ENCODE results near the gene WIPF1. TPM values are rescaled to one million over a fixed set of nuclear protein-coding genes. Genes with fewer than 3 reads are reported as not detected.

Gene WIPF1
- total RNA-seq, 2 experiments from 2014 or later: 357 to 390 TPM

DNA sequence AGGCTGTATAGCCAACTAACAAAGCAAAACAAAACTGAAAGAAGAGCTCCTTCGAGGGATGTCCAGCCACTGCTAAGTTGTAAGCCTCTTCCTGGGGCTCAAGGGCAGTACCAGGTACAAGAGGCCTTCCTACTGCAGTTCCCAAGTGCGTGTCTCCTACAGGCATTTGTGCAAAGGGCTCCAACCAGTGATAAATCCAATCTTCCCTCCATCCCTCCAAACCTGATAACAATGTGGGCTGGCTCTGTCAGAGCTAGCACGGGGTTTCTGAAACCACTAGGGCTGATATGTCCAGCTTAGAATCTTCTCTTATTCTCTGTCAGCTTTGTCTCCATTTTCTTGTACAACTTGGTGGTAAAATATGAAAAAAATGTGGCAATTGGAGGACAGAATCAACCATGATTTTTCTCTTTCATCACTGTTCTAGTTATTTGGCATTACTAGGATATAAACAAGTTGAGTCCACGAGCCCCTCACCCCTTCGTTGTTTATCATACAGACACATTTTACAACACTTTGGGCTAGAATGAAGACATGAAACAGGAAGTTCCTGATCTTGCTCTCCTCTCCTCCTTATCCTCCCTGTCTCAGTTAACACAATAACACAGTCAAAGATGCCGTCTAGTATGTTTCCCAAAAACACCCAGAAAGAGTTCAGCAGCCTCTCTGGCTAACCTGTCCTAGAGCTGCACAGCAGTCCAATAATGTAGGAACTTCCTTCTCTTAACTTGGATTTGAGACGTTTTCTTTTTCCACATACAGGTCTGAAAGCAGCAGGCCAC, 35.4 kb upstream of the WIPF1 start:
- POLR2A ChIA-PET: interaction anchor here (0.6 to 5.7 kb wide), 15 partner anchors 10 to 238 kb away, joined by 3 to 186 read pairs (median 5); partner anchors contain the start of gene WIPF1
- CTCF ChIA-PET: interaction anchor here (0.8 to 6.6 kb wide), 19 partner anchors 9 to 62 kb away, joined by 3 to 81 read pairs (median 10); partner anchors contain the start of gene WIPF1

DNA sequence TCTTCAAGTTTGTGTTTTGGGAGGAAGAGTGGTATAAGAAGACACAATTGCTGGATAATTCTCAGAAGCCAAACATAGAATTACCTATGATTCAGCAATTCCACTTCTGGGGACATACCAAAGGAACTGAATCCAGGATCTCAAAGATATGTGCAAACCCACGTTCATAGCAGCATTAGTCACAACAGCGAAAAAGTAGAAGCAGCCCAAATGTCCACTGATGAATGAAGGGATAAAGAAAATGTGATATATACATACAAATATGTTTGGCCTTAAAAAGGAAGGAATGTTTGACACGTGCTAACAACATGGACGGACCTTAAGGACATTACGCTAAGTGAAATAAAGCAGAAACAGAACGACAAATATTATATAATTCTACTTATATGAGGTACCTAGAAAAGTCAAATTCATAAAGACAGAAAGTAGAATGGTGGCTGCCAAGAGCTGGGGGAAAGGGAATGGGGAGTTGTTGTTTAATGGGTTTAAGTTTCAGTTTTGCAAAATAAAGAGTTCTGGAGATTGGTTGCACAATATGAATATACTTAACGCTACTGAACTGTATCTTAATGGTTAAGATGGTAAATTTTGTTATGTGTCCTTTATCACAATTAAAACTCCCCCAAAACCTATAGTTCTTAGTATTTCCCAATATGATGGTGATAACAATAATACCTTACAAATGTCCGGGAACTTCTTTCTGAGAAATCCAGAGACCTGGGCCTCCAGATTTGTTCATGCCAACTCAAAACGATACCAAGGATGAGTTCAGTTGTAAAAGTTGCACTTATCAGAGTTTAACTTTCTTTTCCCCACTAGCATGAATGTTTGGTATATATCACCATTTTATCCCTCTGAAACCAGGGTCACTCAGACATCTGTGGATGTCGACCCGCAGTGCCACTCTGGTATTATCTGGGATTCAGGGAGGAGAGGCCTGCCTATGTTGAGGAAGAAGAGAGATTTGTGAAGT, 33.7 kb upstream of the WIPF1 start:
- CTCF ChIA-PET: interaction anchor here (1.1 to 3.7 kb wide), 3 partner anchors 34 to 57 kb away, joined by 5 to 24 read pairs (median 15); partner anchors contain the start of gene WIPF1
- H3K27ac Mint-ChIP-seq: peak overlapping the region; percentile 93
- H3K4me1 Mint-ChIP-seq (ENCODE audit: low read depth): peaks cover 74% of the 10 kb centered on the region
- peak overlapping the region; percentile 85 for H3K4me3 Mint-ChIP-seq
- ATAC-seq (no peak), DNase-seq (no peak)
- H3K27me3 Mint-ChIP-seq (ENCODE audit: low read depth): no peaks in the 10 kb centered on the region
- H3K9me3 Mint-ChIP-seq (ENCODE audit: insufficient read depth): no peaks in the 10 kb centered on the region
- POLR2A ChIA-PET: interaction anchor here (1.0 to 5.7 kb wide), 3 partner anchors 10 to 51 kb away, joined by 4 to 55 read pairs (median 6); partner anchors contain the start of gene WIPF1
- H3K36me3 Mint-ChIP-seq (ENCODE audit: low read depth): peaks cover 72% of the 10 kb centered on the region

More for the DNA sequence above, 35.4 kb upstream of the WIPF1 start:
- no peaks in the 10 kb centered on the region for H3K27me3 Mint-ChIP-seq (ENCODE audit: low read depth)
- peak overlapping the region; percentile 93 for H3K27ac Mint-ChIP-seq
- H3K4me1 Mint-ChIP-seq (ENCODE audit: low read depth): peaks cover 71% of the 10 kb centered on the region
- peak overlapping the region; percentile 85 for H3K4me3 Mint-ChIP-seq
- DNase-seq: no peak
- H3K9me3 Mint-ChIP-seq (ENCODE audit: insufficient read depth): no peaks in the 10 kb centered on the region
- peak; percentile 34 for ATAC-seq
- H3K36me3 Mint-ChIP-seq (ENCODE audit: low read depth): peaks cover 60% of the 10 kb centered on the region

DNA sequence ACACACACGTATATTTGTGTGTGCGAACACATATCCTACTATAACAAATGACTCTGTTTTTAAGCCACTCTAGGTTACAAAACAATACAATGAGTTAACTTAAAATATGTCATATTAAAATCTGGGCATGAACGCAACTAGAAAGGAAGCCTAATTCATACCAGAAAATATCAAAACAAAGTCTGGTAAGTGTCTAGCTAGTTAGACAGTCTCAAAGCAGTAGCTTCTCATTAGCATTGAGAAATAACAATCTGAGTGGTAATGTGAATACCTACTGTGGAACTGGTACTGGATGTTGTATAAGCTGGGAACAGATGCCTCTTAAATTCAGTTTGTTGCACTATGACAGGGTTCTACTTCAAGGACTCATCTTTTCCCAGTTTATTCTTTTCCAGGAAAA, 32.5 kb upstream of the WIPF1 start:
- H3K9me3 Mint-ChIP-seq (ENCODE audit: insufficient read depth): no peaks in the 10 kb centered on the region

DNA sequence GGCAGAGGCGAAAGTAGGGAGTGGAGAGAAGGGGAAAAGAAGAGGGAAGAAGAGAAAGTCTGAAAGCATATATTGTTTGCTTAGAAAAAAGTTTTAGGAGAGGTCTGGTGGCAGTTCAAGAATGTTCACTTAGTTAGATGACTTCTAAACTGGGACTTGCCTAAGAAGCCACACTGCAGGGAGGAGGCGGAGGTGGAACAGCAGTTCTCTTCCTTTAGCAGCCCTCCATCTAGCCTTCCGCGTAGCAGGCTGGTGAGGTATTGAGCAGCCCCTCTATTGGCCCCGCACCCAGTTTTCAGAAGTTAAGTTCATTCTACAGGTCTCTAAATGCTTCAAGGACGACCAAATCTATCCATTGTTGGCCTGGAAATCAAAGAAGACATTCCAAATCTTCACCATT, 31.9 kb upstream of the WIPF1 start:
- ChIA-PET CTCF (interaction anchor here (0.6 to 3.7 kb wide), 4 partner anchors 10 to 58 kb away, joined by 3 to 24 read pairs (median 4); no protein-coding TSS in a partner anchor), POLR2A (interaction anchor here (0.7 to 2.1 kb wide), 4 partner anchors 9 to 32 kb away, joined by 3 to 6 read pairs (median 4); partner anchors contain the start of gene WIPF1)
- Mint-ChIP-seq H3K27me3 (ENCODE audit: low read depth) (no peaks in the 10 kb centered on the region), H3K4me1 (ENCODE audit: low read depth) (peaks cover 71% of the 10 kb centered on the region), H3K4me3 (peak overlapping the region; percentile 85), H3K27ac (peak overlapping the region; percentile 73), H3K36me3 (ENCODE audit: low read depth) (peaks cover 84% of the 10 kb centered on the region), H3K9me3 (ENCODE audit: insufficient read depth) (no peaks in the 10 kb centered on the region)
- ATAC-seq (no peak), DNase-seq (no peak)

More for the DNA sequence above, 32.5 kb upstream of the WIPF1 start:
- peaks cover 72% of the 10 kb centered on the region for H3K4me1 Mint-ChIP-seq (ENCODE audit: low read depth)
- POLR2A ChIA-PET: interaction anchor here (0.6 to 2.1 kb wide), 3 partner anchors 9 to 32 kb away, joined by 3 to 6 read pairs (median 4); partner anchors contain the start of gene WIPF1
- H3K4me3 Mint-ChIP-seq: peak overlapping the region; percentile 85
- H3K27ac Mint-ChIP-seq: peak overlapping the region; percentile 73
- ATAC-seq: no peak
- H3K27me3 Mint-ChIP-seq (ENCODE audit: low read depth): no peaks in the 10 kb centered on the region
- H3K36me3 Mint-ChIP-seq (ENCODE audit: low read depth): peaks cover 81% of the 10 kb centered on the region
- DNase-seq: no peak
- CTCF ChIA-PET: interaction anchor here (0.6 to 3.7 kb wide), 6 partner anchors 15 to 58 kb away, joined by 3 to 24 read pairs (median 3); partner anchors contain the start of gene WIPF1

DNA sequence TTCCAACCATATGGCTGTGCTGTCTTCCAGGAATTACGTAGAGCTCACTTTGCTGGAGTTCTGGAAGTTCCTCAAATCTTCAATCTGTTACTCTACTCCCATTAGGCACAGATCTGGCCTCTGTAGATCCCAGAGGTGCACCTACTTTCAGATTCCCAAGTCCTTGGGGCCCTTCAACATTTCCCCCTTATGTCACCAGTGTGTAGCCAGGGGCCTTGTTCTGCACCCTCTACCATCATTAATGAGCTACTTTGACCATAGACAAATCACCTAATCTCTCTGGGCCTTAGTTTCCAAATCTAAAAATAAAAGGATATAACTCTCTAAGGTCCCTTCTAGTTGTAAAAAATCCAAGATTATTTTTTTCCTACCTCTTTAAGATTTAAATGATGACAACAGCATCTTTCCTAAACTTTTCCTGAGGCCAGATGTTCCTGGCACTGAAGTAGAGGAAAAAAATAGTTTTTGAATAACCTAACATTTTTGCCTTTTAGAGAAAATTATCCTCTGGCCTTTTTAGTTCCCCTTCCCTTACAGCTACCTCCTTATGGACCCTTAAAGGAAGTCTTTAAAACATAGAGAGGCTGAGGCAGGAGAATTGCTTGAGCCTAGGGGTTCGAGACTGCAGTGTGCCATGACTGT, 31.0 kb upstream of the WIPF1 start:
- H3K27ac Mint-ChIP-seq: no peak overlapping the region
- ATAC-seq (no peak), DNase-seq (no peak)
- no peaks in the 10 kb centered on the region for H3K9me3 Mint-ChIP-seq (ENCODE audit: insufficient read depth)
- peaks cover 88% of the 10 kb centered on the region for H3K36me3 Mint-ChIP-seq (ENCODE audit: low read depth)
- CTCF ChIA-PET: interaction anchor here (0.5 to 3.7 kb wide), 8 partner anchors 10 to 166 kb away, joined by 3 to 24 read pairs (median 3); no protein-coding TSS in a partner anchor
- H3K4me3 Mint-ChIP-seq: no peak overlapping the region
- peaks cover 79% of the 10 kb centered on the region for H3K4me1 Mint-ChIP-seq (ENCODE audit: low read depth)
- POLR2A ChIA-PET: interaction anchor here (0.7 to 2.0 kb wide), 4 partner anchors 10 to 32 kb away, joined by 3 to 5 read pairs (median 4); partner anchors contain the start of gene WIPF1
- H3K27me3 Mint-ChIP-seq (ENCODE audit: low read depth): no peaks in the 10 kb centered on the region

DNA sequence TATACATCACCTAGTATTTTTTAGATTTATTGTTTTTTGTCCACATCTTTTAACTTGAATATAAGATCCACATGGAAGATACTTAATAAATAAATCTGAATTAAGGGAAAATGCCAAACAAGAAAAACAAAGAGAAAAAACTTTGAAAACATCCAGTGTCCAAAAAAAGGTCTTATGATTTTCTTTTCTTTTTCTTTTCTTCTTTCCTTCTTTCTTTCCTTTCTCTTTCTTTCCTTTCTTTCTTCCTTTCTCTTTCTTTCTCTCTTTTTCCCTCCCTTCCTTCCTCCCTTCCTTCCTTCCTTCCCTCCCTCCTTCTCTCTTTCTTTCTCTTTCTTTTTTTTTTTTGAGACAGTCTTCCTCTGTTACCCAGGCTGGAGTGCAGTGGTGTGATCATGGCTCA, 29.6 kb upstream of the WIPF1 start:
- ATAC-seq: no peak
- Mint-ChIP-seq H3K4me3 (no peak overlapping the region), H3K9me3 (ENCODE audit: insufficient read depth) (no peaks in the 10 kb centered on the region), H3K27me3 (ENCODE audit: low read depth) (no peaks in the 10 kb centered on the region), H3K4me1 (ENCODE audit: low read depth) (peaks cover 83% of the 10 kb centered on the region), H3K36me3 (ENCODE audit: low read depth) (peaks cover 82% of the 10 kb centered on the region), H3K27ac (peak overlapping the region; percentile 35)
- CTCF ChIA-PET: interaction anchor here (1.0 to 1.7 kb wide), 4 partner anchors 11 to 61 kb away, joined by 3 to 8 read pairs (median 3); no protein-coding TSS in a partner anchor
- POLR2A ChIA-PET: interaction anchor here (0.5 to 5.0 kb wide), 6 partner anchors 11 to 60 kb away, joined by 3 to 28 read pairs (median 4); partner anchors contain the start of gene WIPF1
- no peak for DNase-seq

DNA sequence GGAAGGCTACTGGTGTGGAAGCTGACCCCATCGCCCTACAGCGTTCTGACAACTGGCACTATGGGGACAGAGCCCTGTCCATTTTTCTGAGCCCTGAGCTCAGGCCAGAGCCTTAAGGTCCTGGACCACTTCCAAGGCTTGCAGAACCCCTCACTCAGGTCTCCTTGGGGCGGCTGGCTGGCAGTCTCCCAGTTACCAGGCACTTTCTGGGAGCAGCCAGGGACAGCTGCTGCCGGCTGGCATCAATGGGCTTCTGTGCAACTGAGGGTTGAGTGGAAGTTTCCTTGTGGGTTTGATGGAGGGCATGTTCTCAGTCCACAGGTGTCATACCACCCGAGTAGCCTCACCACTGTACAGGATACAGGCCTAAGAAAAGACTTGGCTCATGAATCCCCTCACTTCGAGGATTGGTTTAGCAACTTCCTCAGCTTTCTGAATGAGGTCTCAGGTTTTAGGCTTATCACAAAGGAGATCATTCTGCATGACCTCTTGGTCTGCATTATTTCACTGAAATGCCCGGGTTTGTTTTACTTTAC, 27.4 kb upstream of the WIPF1 start:
- ChIA-PET CTCF (interaction anchor here (0.8 to 3.9 kb wide), 3 partner anchors 9 to 62 kb away, joined by 3 to 27 read pairs (median 20); no protein-coding TSS in a partner anchor), POLR2A (interaction anchor here (0.5 to 5.0 kb wide), 3 partner anchors 13 to 31 kb away, joined by 3 to 28 read pairs (median 5); partner anchors contain the start of gene WIPF1)
- DNase-seq (no peak), ATAC-seq (no peak)
- no peaks in the 10 kb centered on the region for H3K9me3 Mint-ChIP-seq (ENCODE audit: insufficient read depth)
- H3K36me3 Mint-ChIP-seq (ENCODE audit: low read depth): peaks cover 74% of the 10 kb centered on the region
- peak overlapping the region; percentile 36 for H3K27ac Mint-ChIP-seq
- H3K4me3 Mint-ChIP-seq: no peak overlapping the region
- peaks cover 74% of the 10 kb centered on the region for H3K4me1 Mint-ChIP-seq (ENCODE audit: low read depth)
- no peaks in the 10 kb centered on the region for H3K27me3 Mint-ChIP-seq (ENCODE audit: low read depth)

DNA sequence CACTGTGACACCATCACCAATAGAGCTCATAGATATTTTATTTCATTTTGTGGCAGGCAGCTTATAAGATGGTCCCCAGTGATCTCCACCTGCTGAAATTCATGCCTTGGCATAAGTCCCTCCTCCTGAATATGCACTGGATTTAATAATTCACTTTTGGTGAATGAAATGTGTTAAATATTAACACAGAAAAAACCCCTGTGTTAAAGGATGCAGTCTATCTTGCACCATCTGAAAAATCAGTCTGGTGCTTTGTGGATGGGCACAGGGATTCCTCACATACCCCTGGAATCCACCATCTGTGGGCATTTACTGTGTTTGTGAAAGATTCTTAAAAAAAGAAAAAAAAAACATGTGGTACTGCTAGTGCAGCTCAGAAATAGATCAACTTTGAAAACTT, 26.1 kb upstream of the WIPF1 start:
- ATAC-seq (no peak), DNase-seq (no peak)
- Mint-ChIP-seq H3K9me3 (ENCODE audit: insufficient read depth) (no peaks in the 10 kb centered on the region), H3K36me3 (ENCODE audit: low read depth) (peaks cover 71% of the 10 kb centered on the region), H3K4me3 (no peak overlapping the region), H3K4me1 (ENCODE audit: low read depth) (peaks cover 72% of the 10 kb centered on the region), H3K27me3 (ENCODE audit: low read depth) (no peaks in the 10 kb centered on the region), H3K27ac (peak overlapping the region; percentile 55)
- ChIA-PET POLR2A (interaction anchor here (1.0 to 5.0 kb wide), 4 partner anchors 9 to 27 kb away, joined by 4 to 28 read pairs (median 10); partner anchors contain the start of gene WIPF1), CTCF (interaction anchor here (0.7 to 3.9 kb wide), 11 partner anchors 11 to 64 kb away, joined by 3 to 27 read pairs (median 4); partner anchors contain the start of gene WIPF1)

DNA sequence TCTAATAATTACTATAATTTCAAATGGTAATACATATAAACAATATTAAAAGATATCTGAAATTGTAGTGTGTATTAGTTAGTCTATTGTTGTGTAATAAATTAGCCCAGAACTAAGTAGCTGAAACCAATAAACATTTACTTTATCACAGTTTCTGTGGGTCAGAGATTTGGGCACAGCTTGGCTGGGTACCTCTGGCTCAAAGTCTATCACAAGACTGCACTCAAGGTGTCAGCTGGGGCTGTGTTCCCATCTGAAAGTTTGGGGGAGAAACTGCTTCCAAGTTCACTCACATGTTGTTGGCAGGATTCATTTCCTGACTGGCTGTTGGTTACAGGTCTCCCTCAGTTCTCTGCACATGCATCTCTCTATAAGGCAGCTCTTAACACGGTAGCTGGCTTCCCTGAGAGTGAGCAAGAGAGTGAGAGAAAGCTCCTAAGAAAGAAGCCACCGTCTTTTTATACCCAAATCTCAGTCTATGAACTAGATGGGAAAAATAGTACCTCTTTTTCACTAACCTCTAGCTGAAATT, 25.6 kb upstream of the WIPF1 start:
- no peak for ATAC-seq
- H3K27ac Mint-ChIP-seq: peak overlapping the region; percentile 26
- H3K36me3 Mint-ChIP-seq (ENCODE audit: low read depth): peaks cover 70% of the 10 kb centered on the region

DNA sequence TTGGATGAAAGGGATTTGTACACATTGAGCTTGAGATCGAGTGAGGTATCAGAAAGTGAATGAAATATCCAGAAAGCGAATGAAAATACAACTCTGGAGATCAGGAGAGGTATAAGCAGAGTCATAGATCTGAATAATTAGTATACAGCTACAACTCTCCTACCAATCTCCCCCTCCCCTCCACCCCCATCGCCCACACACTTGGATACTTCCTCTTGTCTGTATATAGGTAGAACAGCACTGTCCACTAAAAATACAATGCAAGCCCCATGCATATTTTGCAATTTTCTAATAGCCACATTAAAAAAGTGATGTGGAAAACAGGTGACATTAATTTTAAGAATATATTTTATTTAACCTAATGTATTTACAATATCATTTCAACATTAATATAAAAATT, 23.7 kb upstream of the WIPF1 start:
- POLR2A ChIA-PET: interaction anchor here (0.7 to 1.1 kb wide), 4 partner anchors 9 to 27 kb away, joined by 3 to 6 read pairs (median 4); no protein-coding TSS in a partner anchor
- no peaks in the 10 kb centered on the region for H3K27me3 Mint-ChIP-seq (ENCODE audit: low read depth)
- H3K4me1 Mint-ChIP-seq (ENCODE audit: low read depth): peaks cover 71% of the 10 kb centered on the region

More for the DNA sequence above, 25.6 kb upstream of the WIPF1 start:
- Mint-ChIP-seq H3K9me3 (ENCODE audit: insufficient read depth) (no peaks in the 10 kb centered on the region), H3K4me1 (ENCODE audit: low read depth) (peaks cover 71% of the 10 kb centered on the region), H3K4me3 (no peak overlapping the region), H3K27me3 (ENCODE audit: low read depth) (no peaks in the 10 kb centered on the region)
- ChIA-PET CTCF (interaction anchor here (0.7 to 3.9 kb wide), 11 partner anchors 10 to 64 kb away, joined by 3 to 27 read pairs (median 4); partner anchors contain the start of gene WIPF1), POLR2A (interaction anchor here (0.8 to 5.0 kb wide), 5 partner anchors 9 to 26 kb away, joined by 3 to 28 read pairs (median 6); partner anchors contain the start of gene WIPF1)
- DNase-seq: no peak

More for the DNA sequence above, 23.7 kb upstream of the WIPF1 start:
- ATAC-seq (no peak), DNase-seq (no peak)
- H3K4me3 Mint-ChIP-seq: no peak overlapping the region
- peak overlapping the region; percentile 14 for H3K27ac Mint-ChIP-seq
- CTCF ChIA-PET: interaction anchor here (0.7 to 1.6 kb wide), 6 partner anchors 11 to 68 kb away, joined by 3 read pairs; no protein-coding TSS in a partner anchor
- peaks cover 68% of the 10 kb centered on the region for H3K36me3 Mint-ChIP-seq (ENCODE audit: low read depth)
- no peaks in the 10 kb centered on the region for H3K9me3 Mint-ChIP-seq (ENCODE audit: insufficient read depth)

Measured in activated CD8-positive, alpha-beta T cell treated with anti-CD3 and anti-CD28 coated beads, Interleukin-2, amount 10 ng/mL, durations not matched to agents 7 days and 5 days (primary cell).